ENCODE data around the gene SLC13A4. TPM values are rescaled to one million over a fixed set of nuclear protein-coding genes. Genes with fewer than 3 reads are reported as not detected.

The SLC13A4 gene
- polyA plus RNA-seq, 1 donor (not counting 4 experiments of a cell fraction or from before 2014, with no cell fraction given), result 0.12 TPM

- no peak for DNase-seq (ENCODE audit: low read depth, low spot score)
- dilution Hi-C loops (cut with MboI; ENCODE audit: extremely low pct_ligation_motif_present, low sequenced_read_pairs), result no loop called here
- TF ChIP-seq EZH2 (IDR thresholded peaks at IDR 0.05; ENCODE audit: low read length), result no peak
- no peak for TF ChIP-seq CTCF (optimal IDR thresholded peaks at IDR 0.05 in 1 of 3, IDR thresholded peaks at IDR 0.05 in 1 of 3, conservative IDR thresholded peaks at IDR 0.05 in 1 of 3; ENCODE audit: extremely low read depth in 1 of 3, insufficient read depth in 2 of 3, low read length in 3 of 3)
- no peaks in the 10 kb centered on the region for H3K79me2 ChIP-seq (ENCODE audit: control insufficient read depth, insufficient read depth, low read length)
- H3K9me1 ChIP-seq (ENCODE audit: control insufficient read depth, extremely low read depth, insufficient read depth, low read length), result no peaks in the 10 kb centered on the region
- no peak overlapping the region for H3K27ac ChIP-seq (ENCODE audit: control insufficient read depth, insufficient read depth, low read length)
- no peaks in the 10 kb centered on the region for H3K27me3 ChIP-seq (ENCODE audit: control insufficient read depth, extremely low read depth, insufficient read depth, low read length)
- no peak overlapping the region for H3K4me2 ChIP-seq (ENCODE audit: control insufficient read depth, extremely low read depth, insufficient read depth, low read depth, low read length)
- H2AFZ ChIP-seq (ENCODE audit: control insufficient read depth, low read length), result no peak overlapping the region
- no peak for FAIRE-seq
- H3K4me3 ChIP-seq (ENCODE audit: control insufficient read depth in 2 of 3, extremely low read depth in 1 of 3, insufficient read depth in 2 of 3, low read depth in 1 of 3, low read length in 3 of 3), result no peak overlapping the region
- peaks cover 0 to 5% of the 10 kb centered on the region in 2 experiments for H3K36me3 ChIP-seq (ENCODE audit: control insufficient read depth in 2 of 2, extremely low read depth in 1 of 2, insufficient read depth in 2 of 2, low read length in 2 of 2)
- no peaks in the 10 kb centered on the region for H3K9me3 ChIP-seq (ENCODE audit: control insufficient read depth, low read depth, low read length)
- no peaks in the 10 kb centered on the region for H4K20me1 ChIP-seq (ENCODE audit: control insufficient read depth, extremely low read depth, insufficient read depth, low read length)
- no peak overlapping the region for H3K9ac ChIP-seq (ENCODE audit: control insufficient read depth, extremely low read depth, insufficient read depth, low read length)
- H3K4me1 ChIP-seq (ENCODE audit: control insufficient read depth, extremely low read depth, insufficient read depth, low read length), result no peaks in the 10 kb centered on the region
These were observed 77.0 kb downstream of the SLC13A4 start for GRCh38 chr7:135650831-135651573.

DNA sequence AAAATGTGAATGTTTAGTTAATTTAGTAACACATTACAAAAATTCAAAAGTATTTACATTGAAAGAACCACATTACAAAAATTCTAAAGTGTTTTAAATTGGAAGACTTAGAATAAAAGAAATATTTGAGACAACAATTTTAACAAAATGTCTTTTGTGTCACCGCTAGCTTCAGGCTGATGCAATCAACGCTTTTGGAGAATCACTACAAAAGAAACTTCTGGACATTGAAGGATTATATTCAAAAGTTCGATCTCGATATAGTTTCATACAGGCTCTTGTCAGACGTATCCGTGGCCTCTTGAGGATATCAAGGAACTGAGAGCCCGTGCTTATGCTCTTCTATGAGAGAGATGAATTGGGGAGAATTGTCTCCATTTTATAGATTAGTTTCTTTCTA is 79.8 kb downstream of the SLC13A4 start:
- no peaks in the 10 kb centered on the region for H4K20me1 ChIP-seq (ENCODE audit: control insufficient read depth, extremely low read depth, insufficient read depth, low read length)
- H3K27ac ChIP-seq (ENCODE audit: control insufficient read depth, insufficient read depth, low read length), result no peak overlapping the region
- H2AFZ ChIP-seq (ENCODE audit: control insufficient read depth, low read length), result no peak overlapping the region
- peaks cover 11 to 22% of the 10 kb centered on the region in 2 experiments for H3K36me3 ChIP-seq (ENCODE audit: control insufficient read depth in 2 of 2, extremely low read depth in 1 of 2, insufficient read depth in 2 of 2, low read length in 2 of 2)
- H3K4me1 ChIP-seq (ENCODE audit: control insufficient read depth, extremely low read depth, insufficient read depth, low read length), result no peaks in the 10 kb centered on the region
- H3K9me3 ChIP-seq (ENCODE audit: control insufficient read depth, low read depth, low read length), result no peaks in the 10 kb centered on the region
- H3K4me2 ChIP-seq (ENCODE audit: control insufficient read depth, extremely low read depth, insufficient read depth, low read depth, low read length), result no peak overlapping the region
- dilution Hi-C loops (cut with MboI; ENCODE audit: extremely low pct_ligation_motif_present, low sequenced_read_pairs), result no loop called here
- H3K9me1 ChIP-seq (ENCODE audit: control insufficient read depth, extremely low read depth, insufficient read depth, low read length), result no peaks in the 10 kb centered on the region
- H3K27me3 ChIP-seq (ENCODE audit: control insufficient read depth, extremely low read depth, insufficient read depth, low read length), result no peaks in the 10 kb centered on the region
- FAIRE-seq, result no peak
- H3K4me3 ChIP-seq (ENCODE audit: control insufficient read depth in 2 of 3, extremely low read depth in 1 of 3, insufficient read depth in 2 of 3, low read depth in 1 of 3, low read length in 3 of 3), result no peak overlapping the region
- no peak for DNase-seq (ENCODE audit: low read depth, low spot score)
- no peaks in the 10 kb centered on the region for H3K79me2 ChIP-seq (ENCODE audit: control insufficient read depth, insufficient read depth, low read length)
- TF ChIP-seq EZH2 (IDR thresholded peaks at IDR 0.05; ENCODE audit: low read length) (no peak), CTCF (optimal IDR thresholded peaks at IDR 0.05 in 1 of 3, IDR thresholded peaks at IDR 0.05 in 1 of 3, conservative IDR thresholded peaks at IDR 0.05 in 1 of 3; ENCODE audit: extremely low read depth in 1 of 3, insufficient read depth in 2 of 3, low read length in 3 of 3) (no peak)
- H3K9ac ChIP-seq (ENCODE audit: control insufficient read depth, extremely low read depth, insufficient read depth, low read length), result no peak overlapping the region

Measured in keratinocyte (primary cell).